ENCODE data around the gene ATP9A.

The ATP9A gene

GRCh38 chr20:51801122-51801822, 33.1 kb upstream of the ATP9A start:
- TF ChIP-seq CTCF (conservative IDR thresholded peaks at IDR 0.05; ENCODE audit: low read depth, low read length), result peak; percentile 21
- no peak for DNase-seq (ENCODE audit: low read depth)
- peak overlapping the region; percentile 61 for H3K4me3 ChIP-seq (ENCODE audit: low read depth, low read length)

- peak; percentile 15 for DNase-seq (ENCODE audit: low read depth)
- TF ChIP-seq CTCF (conservative IDR thresholded peaks at IDR 0.05; ENCODE audit: low read depth, low read length), result no peak
- H3K4me3 ChIP-seq (ENCODE audit: low read depth, low read length), result peak overlapping the region; percentile 61
Observed at GRCh38 chr20:51800872-51801121, 32.6 kb upstream of the ATP9A start.

- peak; percentile 39 for DNase-seq (ENCODE audit: low read depth)
Observed at GRCh38 chr20:51800060-51800871, 32.1 kb upstream of the ATP9A start.

GRCh38 chr20:51799401-51799860, 31.2 kb upstream of the ATP9A start:
- TF ChIP-seq CTCF (conservative IDR thresholded peaks at IDR 0.05; ENCODE audit: low read depth, low read length), result no peak
- H3K4me3 ChIP-seq (ENCODE audit: low read depth, low read length), result no peak overlapping the region
- no peak for DNase-seq (ENCODE audit: low read depth)

More at GRCh38 chr20:51800060-51800871, 32.1 kb upstream of the ATP9A start:
- peak overlapping the region; percentile 61 for H3K4me3 ChIP-seq (ENCODE audit: low read depth, low read length)
- TF ChIP-seq CTCF (conservative IDR thresholded peaks at IDR 0.05; ENCODE audit: low read depth, low read length), result peak; percentile 93

GRCh38 chr20:51797357-51798025, 29.3 kb upstream of the ATP9A start:
- DNase-seq (ENCODE audit: low read depth), result peak; percentile 40
- no peak for TF ChIP-seq CTCF (conservative IDR thresholded peaks at IDR 0.05; ENCODE audit: low read depth, low read length)
- H3K4me3 ChIP-seq (ENCODE audit: low read depth, low read length), result no peak overlapping the region

GRCh38 chr20:51796340-51796739, 28.1 kb upstream of the ATP9A start:
- H3K4me3 ChIP-seq (ENCODE audit: low read depth, low read length), result no peak overlapping the region
- DNase-seq (ENCODE audit: low read depth), result no peak
- no peak for TF ChIP-seq CTCF (conservative IDR thresholded peaks at IDR 0.05; ENCODE audit: low read depth, low read length)

All from choroid plexus epithelial cell (primary cell).